GM08714 (cell line): Measurements from ENCODE around the gene RPS18.
"Not testable (repeated sequence)": the region's sequence is repeated elsewhere in the genome, so short reads cannot be mapped to it uniquely, and the experiment has no call there.

Experiments used
- H3K4me3 ChIP-seq: fragments of 200-500 bp; sonication (Bioruptor generic); 2 replicates; pipeline ENCODE4 v1.5.1; 2014; ENCODE audit warnings: mild to moderate bottlenecking, low read length, inconsistent platforms
- ZNF274 ChIP-seq: IDR thresholded peaks from 2 replicates; pipeline ENCODE4 v1.6.1; 2012; ENCODE audit warnings: mild to moderate bottlenecking, low read depth, low read length

Gene RPS18

DNA sequence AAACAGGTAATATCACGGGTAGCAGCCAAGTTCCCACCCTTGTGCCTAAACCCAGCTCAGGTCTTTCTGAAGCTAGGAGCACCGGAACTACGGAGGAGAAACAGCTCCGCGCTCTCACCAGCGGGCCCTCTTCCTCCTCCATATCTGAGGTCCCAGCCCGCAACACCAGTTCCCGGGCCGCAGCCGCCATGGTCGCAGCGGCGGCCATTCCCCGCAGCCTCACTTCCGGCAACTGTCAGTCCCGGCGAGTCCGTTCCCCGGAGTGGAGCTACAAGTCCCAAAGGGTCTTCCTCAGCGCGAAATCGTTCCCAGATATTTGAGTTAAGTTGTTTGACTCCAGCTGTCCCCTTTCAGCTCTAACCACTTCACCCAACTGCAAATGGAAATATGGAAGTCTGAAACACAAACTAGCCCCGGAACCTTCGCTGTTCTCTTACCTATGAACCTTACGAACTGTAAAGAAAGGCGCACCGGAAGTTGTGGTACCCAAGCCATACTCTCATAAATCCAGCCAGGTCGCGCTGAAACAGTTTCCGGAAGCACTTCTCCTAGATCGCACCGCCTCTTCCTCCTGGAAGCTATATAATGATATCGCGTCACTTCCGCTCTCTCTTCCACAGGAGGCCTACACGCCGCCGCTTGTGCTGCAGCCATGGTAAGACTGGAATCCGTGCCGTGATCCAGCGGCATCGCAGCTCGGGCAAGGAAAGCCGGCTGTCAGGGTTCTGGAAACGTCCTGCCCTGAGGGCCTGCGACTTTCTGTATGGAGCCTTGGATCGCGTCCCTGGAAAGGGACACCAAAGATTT is at the start of gene RPS18, which contains the start of gene VPS52:
TSS of gene RPS18 (plus strand) at position 608 of the 807 bp plus-strand sequence. CDS start at position 653, 45 bp downstream.
TSS of gene VPS52 (minus strand) at position 409 of the 807 bp plus-strand sequence. CDS start at position 208, 201 bp downstream.
- no peak for TF ChIP-seq ZNF274
- H3K4me3 ChIP-seq: peak within 1 kb of the TSS; percentile 95

- not testable (repeated sequence) for H3K4me3 ChIP-seq
Observed at GRCh38 chr6:33226503-33227120, 45.3 kb upstream of the RPS18 start.

- no peak for TF ChIP-seq ZNF274
- H3K4me3 ChIP-seq: no peak overlapping the region
Observed at GRCh38 chr6:33235221-33235634, 36.6 kb upstream of the RPS18 start.

- TF ChIP-seq ZNF274: no peak
- H3K4me3 ChIP-seq: no peak overlapping the region
Observed at GRCh38 chr6:33236328-33236727, 35.5 kb upstream of the RPS18 start.

DNA sequence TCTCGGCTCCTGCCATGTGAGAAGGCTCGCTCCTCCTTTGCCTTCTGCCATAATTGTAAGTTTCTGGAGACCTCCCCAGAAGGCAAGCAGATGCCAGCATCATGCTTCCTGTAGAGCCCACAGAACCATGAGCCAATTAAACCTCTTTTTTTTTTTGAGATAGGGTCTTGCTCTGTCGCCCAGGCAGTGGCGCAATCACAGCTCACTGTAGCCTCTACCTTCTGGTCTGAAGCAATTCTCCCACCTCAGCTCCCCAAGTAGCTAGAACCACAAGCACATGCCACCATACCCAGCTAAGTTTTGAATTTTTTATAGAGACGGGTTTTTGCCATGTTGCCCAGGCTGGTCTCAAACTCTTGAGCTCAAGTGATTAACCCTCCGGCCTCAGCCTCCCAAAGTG is 35.0 kb upstream of the RPS18 start:
- H3K4me3 ChIP-seq: no peak overlapping the region
- TF ChIP-seq ZNF274: no peak

GRCh38 chr6:33237741-33238140 is 34.1 kb upstream of the RPS18 start:
- H3K4me3 ChIP-seq: no peak overlapping the region
- no peak for TF ChIP-seq ZNF274

- H3K4me3 ChIP-seq: no peak overlapping the region
- TF ChIP-seq ZNF274: no peak
Observed at GRCh38 chr6:33241968-33242367, 29.9 kb upstream of the RPS18 start.

- H3K4me3 ChIP-seq: no peak overlapping the region
- TF ChIP-seq ZNF274: no peak
Observed at GRCh38 chr6:33243476-33243875, 28.4 kb upstream of the RPS18 start.

- H3K4me3 ChIP-seq: peak overlapping the region; percentile 63
- TF ChIP-seq ZNF274: no peak
Observed at GRCh38 chr6:33247977-33248642, 23.8 kb upstream of the RPS18 start.

DNA sequence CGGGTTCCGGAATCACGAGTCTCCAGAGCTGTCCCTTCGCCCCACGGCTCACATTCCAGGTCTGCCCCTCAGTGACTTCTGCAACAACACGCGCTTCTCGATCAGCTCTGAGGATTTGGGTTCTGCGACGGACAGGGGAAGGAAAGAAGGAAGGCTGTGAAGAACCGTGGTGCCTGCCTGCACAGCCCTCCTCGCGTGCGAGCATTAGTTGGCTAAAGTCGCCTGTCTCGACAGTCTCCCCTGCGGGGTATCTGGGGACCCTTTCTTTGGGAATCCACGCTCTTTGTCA is 23.3 kb upstream of the RPS18 start:
- TF ChIP-seq ZNF274: no peak
- H3K4me3 ChIP-seq: peak overlapping the region; percentile 63

GRCh38 chr6:33248932-33249731 is 22.7 kb upstream of the RPS18 start:
- H3K4me3 ChIP-seq: peak overlapping the region; percentile 81
- no peak for TF ChIP-seq ZNF274

GRCh38 chr6:33249732-33250630 is 21.9 kb upstream of the RPS18 start:
- TF ChIP-seq ZNF274: no peak
- peak overlapping the region; percentile 81 for H3K4me3 ChIP-seq

- no peak for TF ChIP-seq ZNF274
- H3K4me3 ChIP-seq: no peak overlapping the region; the same call in 1 of the 2 replicates
Observed at GRCh38 chr6:33250731-33251130, 21.1 kb upstream of the RPS18 start.

GRCh38 chr6:33251395-33252012 is 20.4 kb upstream of the RPS18 start:
- no peak for TF ChIP-seq ZNF274
- no peak overlapping the region for H3K4me3 ChIP-seq
